Fibroblast of the aortic adventitia (primary cell): ENCODE results near the gene CCL5. TPM values are rescaled to one million over a fixed set of nuclear protein-coding genes. Genes with fewer than 3 reads are reported as not detected.

Experiments used
- DNase-seq: peaks from one replicate; pipeline ENCODE4 v3.0.0-alpha.2; 2010; ENCODE audit warnings: low read depth
- H3K4me3 ChIP-seq: 2 replicates; pipeline ENCODE4 v1.5.1; 2011; ENCODE audit warnings: low read depth, mild to moderate bottlenecking, control low read depth, low read length, moderate library complexity
- total RNA-seq: library from RNA; depleted of rRNA; stranded (reverse); fragments of >200 nt; gene quantifications from 2 replicates; pipeline ENCODE4 v1.2.3, GENCODE V29; 2012; ENCODE audit warnings: low replicate concordance
- TF ChIP-seq, protein P1 (sequence below): IDR thresholded peaks from 2 replicates; pipeline ENCODE4 v1.5.1; 2011; ENCODE audit warnings: mild to moderate bottlenecking, low read length, control low read depth, inconsistent platforms; ENCODE audit not compliant: insufficient read depth

CCL5 gene
- total RNA-seq, 1 donor, result not detected

DNA sequence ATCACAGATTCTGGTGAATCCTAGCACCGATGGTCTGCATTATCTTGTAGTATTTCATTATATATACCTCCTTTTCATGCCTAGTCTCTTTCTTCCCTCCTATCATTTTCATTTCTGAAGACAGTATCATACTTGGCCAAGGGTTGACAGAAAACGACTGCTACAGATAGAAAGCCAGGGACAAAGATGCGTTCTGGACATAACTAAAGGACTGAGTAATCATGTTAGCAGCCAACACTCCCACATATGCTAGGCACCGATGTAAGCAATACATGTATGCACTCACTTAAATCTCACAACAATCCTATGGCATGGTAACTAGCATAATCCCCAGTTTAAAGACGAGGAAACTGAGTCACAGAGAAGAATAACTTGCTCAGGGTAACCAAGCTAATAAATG lies 27.5 kb upstream of the CCL5 start:
- TF ChIP-seq, protein P1, sequence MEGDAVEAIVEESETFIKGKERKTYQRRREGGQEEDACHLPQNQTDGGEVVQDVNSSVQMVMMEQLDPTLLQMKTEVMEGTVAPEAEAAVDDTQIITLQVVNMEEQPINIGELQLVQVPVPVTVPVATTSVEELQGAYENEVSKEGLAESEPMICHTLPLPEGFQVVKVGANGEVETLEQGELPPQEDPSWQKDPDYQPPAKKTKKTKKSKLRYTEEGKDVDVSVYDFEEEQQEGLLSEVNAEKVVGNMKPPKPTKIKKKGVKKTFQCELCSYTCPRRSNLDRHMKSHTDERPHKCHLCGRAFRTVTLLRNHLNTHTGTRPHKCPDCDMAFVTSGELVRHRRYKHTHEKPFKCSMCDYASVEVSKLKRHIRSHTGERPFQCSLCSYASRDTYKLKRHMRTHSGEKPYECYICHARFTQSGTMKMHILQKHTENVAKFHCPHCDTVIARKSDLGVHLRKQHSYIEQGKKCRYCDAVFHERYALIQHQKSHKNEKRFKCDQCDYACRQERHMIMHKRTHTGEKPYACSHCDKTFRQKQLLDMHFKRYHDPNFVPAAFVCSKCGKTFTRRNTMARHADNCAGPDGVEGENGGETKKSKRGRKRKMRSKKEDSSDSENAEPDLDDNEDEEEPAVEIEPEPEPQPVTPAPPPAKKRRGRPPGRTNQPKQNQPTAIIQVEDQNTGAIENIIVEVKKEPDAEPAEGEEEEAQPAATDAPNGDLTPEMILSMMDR, result no peak
- DNase-seq, result no peak
- H3K4me3 ChIP-seq, result no peak overlapping the region

DNA sequence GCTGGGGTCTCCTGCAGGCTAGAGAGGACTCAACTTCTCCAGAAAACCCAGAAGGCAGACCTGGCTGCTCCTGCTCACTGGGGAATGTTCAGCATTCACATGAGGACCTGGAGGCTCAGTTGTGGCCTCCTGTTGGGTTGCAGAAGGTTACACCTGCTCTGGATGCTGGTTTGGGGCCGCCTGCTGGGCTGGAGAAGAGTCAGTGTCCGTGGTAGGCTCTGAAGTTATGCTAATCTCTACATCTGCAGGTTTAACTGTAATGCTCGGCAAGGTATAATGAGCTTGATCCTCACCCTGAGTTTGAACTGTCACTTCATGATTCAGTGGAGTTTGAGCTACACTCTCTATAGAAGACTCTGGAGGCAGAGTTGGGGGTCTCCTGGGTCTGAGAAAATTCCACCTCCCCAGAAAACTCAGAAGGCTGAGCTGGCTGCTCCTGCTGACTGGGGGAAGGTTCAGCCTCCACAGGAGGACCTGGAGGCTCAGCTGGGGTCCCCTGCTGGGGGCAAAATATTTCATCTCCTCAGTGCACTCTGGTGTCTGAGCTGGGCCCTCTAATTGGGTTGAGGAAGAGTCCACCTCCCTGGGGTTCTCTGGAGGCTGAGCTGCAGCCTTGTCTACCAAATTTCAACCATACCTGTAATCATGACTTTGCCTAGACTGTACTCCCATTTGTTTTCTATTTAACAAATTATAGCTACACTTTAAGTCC lies 26.9 kb upstream of the CCL5 start:
- TF ChIP-seq, protein P1, result no peak
- no peak overlapping the region for H3K4me3 ChIP-seq
- DNase-seq, result no peak

DNA sequence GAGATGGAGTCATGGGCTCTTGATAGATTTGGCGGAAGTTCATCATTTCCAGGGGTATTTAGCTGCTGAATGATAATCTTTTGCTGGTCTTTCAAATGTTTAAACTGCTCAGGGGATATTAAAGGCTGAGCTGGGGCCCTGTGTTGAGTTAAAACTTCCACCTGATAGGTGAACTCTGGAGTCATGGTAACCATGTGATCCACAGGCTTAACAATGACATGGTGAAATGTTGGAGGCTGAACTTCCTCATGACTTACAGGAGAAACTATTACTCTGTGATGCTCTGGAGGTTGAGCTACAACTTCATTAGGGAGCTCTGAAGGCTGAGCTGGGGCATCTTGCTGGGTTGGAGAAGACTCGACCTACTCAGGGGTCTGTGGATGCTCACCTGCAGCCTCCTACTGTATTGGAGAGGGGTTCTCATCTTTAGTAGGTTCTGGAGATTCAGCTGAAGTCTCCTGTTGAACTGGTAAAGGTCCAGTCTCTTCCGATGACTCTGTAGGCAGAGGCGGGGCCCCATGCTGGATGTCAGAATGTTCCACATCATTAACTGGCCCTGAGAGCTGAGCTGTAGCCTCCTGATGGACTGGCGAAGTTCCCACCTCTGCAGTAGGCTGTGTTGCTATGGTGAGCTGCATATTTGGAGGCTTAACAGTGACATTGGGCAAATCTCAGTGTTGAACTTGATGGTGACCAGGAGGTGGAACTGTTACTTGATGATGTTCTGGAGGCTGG lies 26.2 kb upstream of the CCL5 start:
- H3K4me3 ChIP-seq, result no peak overlapping the region
- TF ChIP-seq, protein P1, result no peak
- DNase-seq, result peak; percentile 29

DNA sequence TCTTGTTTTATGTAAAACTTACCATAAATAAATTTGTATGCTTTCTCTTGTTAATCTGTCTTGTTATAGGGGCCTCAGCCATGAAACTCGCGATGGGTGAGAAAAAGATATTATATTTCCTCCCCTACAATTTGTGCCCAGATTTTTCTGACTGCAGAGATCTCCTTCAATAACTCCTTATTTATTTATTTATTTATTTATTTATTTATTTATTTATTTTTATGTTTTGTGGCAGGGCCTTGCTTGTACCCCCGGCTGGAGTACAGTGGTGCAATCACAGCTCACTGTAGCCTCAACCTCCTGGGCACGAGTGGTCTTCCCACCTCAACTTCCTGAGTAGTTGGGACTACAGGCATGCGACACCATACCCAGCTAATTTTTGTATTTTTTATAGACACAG lies 23.3 kb upstream of the CCL5 start:
- DNase-seq, result no peak
- TF ChIP-seq, protein P1, result no peak
- H3K4me3 ChIP-seq, result no peak overlapping the region

DNA sequence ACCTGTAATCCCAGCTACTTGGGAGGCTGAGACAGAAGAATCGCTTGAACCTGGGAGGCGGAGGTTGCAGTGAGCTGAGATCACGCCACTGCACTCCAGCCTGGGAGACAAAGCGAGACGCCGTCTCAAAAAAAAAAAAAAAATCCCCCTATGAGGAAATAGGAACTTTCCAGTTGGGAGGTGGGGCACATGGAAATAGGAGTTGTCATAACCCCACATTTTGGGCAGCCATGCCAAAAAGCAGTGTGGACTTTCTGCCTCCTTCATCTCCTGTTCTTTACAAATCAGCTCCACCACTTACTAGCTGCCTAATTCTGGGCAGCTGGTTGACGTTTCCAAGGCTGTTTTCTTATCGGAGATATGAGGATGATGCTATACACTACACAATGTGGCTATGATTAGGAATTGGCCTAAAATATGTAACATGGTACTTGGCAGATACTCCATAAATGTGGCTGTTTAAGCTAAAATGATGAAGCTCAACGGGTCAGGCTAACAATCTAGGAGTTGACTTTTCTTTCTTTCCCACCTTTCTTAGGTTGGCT lies 21.5 kb upstream of the CCL5 start:
- TF ChIP-seq, protein P1, result no peak
- H3K4me3 ChIP-seq, result no peak overlapping the region
- DNase-seq, result peak; percentile 84

DNA sequence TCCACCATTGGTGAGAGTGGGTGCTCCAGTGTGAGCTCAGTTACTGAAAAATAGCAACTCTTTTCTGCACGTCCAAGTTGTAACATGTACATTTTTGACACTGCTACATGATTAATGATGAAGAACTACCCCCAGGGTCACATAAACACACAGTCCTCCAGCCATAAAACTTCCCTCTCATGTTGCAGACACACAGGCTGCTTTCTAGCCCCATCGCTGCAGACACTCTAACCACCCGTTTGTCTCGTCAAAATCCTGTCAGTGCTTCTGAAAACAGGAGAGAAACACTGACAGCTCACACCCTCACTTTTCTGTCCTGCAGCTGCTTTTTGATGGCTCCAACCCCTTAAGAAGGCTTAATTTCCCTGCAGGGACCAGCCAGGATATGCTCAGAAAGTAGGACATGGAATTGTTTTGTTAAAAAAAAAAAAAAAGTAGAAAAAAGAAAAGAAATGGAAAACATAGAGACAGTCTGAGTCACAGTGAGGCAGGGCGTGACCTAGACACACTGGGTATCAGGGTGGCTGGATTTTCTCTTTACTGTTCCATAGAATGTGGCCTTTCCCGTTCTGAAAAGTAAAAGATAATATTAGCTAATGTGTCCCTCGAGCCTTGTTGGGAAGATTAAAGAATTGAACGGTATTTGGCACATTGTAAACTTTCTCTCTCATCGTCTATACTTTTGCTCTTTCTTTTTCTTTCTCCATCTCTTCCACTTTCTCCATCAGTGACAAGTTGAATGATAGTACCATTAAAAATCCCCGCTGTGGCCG lies 20.7 kb upstream of the CCL5 start:
- TF ChIP-seq, protein P1, result no peak
- DNase-seq, result peak; percentile 22
- H3K4me3 ChIP-seq, result no peak overlapping the region
